ENCODE results near the gene CTXND2. TPM values are rescaled to one million over a fixed set of nuclear protein-coding genes. Genes with fewer than 3 reads are reported as not detected.
A peak's percentile ranks its signal among the peaks of the same experiment; 100 is the strongest.

CTXND2 gene
- total and polyA plus RNA-seq, 2 of the 8 experiments (the other 6 are each of a cell fraction or from before 2014, with no cell fraction given) = not detected

DNA sequence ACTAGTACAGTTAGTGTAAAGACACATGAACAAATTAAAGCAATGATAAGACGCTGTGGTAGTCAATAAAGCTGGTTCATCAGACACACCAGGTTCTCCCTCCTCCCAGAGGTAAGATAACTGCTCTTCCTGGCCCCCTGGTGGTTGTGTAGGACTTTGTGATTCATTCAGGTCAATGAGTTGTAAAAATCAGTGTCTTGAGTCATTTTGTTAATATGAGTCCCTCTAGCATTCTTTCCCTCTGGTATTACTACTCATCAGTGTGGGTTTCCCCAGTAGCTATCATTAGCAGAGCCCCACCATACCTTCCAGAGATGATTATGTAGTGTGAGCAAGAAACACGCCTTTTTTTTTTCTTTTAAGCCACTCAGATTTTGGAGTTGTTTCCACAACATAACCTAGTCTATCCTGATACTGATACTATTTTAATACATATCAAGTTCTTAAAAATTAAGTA lies 35.6 kb downstream of the CTXND2 start:
- 69% methylated on average over 2 of the region's 2 CpGs; no CpG with 5 or more reads in 1 of the 2 experiments for WGBS, 2 experiments (ENCODE audit: extremely low coverage in 1 of 2, insufficient coverage in 1 of 2, insufficient read length in 1 of 2, insufficient replicate concordance in 2 of 2, low coverage in 1 of 2, low lambda C conversion rate in 2 of 2, missing lambda C conversion rate in 1 of 2)
- ChIA-PET CTCF (ENCODE audit: partially characterized antibody) (interaction anchor here (0.5 to 2.6 kb wide), 23 partner anchors 8 to 460 kb away, joined by 3 to 17 read pairs (median 5); partner anchors contain the start of gene CTSK), POLR2A (ENCODE audit: partially characterized antibody) (interaction anchor here (0.9 to 1.0 kb wide), 2 partner anchors 60 to 369 kb away, joined by 3 read pairs; partner anchors contain the start of gene ANXA9)
- Histone ChIP-seq H4K8ac (ENCODE audit: extremely low read depth, insufficient read depth, low read length) (no peak overlapping the region), H4K20me1 (replicated peaks in 1 of 2; ENCODE audit: control insufficient read depth in 1 of 2, insufficient read depth in 2 of 2, low read length in 2 of 2) (no peaks in the 10 kb centered on the region), H3K4me1 (replicated peaks in 1 of 4; ENCODE audit: control insufficient read depth in 3 of 4, insufficient read depth in 4 of 4, low read length in 3 of 4) (peaks cover 0 to 4% (median 0%) of the 10 kb centered on the region in 4 experiments; a peak in 2 of 7 replicates), H3K4ac (replicated peaks; ENCODE audit: insufficient read length, low read depth, low read length) (no peak overlapping the region), H2BK5ac (ENCODE audit: low read depth, low read length) (no peak overlapping the region), H3K27me3 (replicated peaks in 1 of 4; ENCODE audit: control insufficient read depth in 3 of 4, extremely low read depth in 1 of 4, insufficient read depth in 3 of 4, low read length in 3 of 4) (no peaks in the 10 kb centered on the region), H2BK12ac (ENCODE audit: low read depth, low read length) (no peak overlapping the region), H3K23me2 (ENCODE audit: low read depth, low read length) (no peaks in the 10 kb centered on the region), H3K79me1 (ENCODE audit: low read depth, low read length) (0 out of 2 replicates have a peak, but pooled peaks cover 2% of the 10 kb centered on the region), H3K9ac (replicated peaks in 1 of 4; ENCODE audit: extremely low read depth in 1 of 4, low read depth in 3 of 4, low read length in 3 of 4) (no peak overlapping the region), H3K56ac (replicated peaks; ENCODE audit: insufficient read length, low read depth, low read length) (no peak overlapping the region), H2BK120ac (replicated peaks; ENCODE audit: low read depth, low read length) (no peak overlapping the region), H3K23ac (ENCODE audit: insufficient read length) (no peak overlapping the region), H3K4me3 (ENCODE audit: extremely low read depth in 1 of 4, insufficient read depth in 2 of 4, low read depth in 3 of 4, low read length in 4 of 4) (no peak overlapping the region), H3K14ac (ENCODE audit: insufficient read length) (no peak overlapping the region), H3K18ac (ENCODE audit: extremely low read depth, low read length) (no peak overlapping the region), H2BK15ac (ENCODE audit: low read length) (no peak overlapping the region), H2AK5ac (ENCODE audit: low read depth, low read length) (no peak overlapping the region), H2BK20ac (ENCODE audit: low read length) (no peak overlapping the region), H3K79me2 (ENCODE audit: control insufficient read depth in 1 of 2, insufficient read depth in 2 of 2, low read length in 2 of 2) (peaks cover 0 to 9% of the 10 kb centered on the region in 2 experiments; a peak in 2 of 4 replicates), H3K36me3 (ENCODE audit: control insufficient read depth in 2 of 4, insufficient read depth in 4 of 4, low read length in 3 of 4) (peaks cover 0 to 1% (median 0%) of the 10 kb centered on the region in 4 experiments; a peak in 3 of 8 replicates), H3K9me3 (ENCODE audit: insufficient read depth in 2 of 2, low read depth in 1 of 2, low read length in 1 of 2) (no peaks in the 10 kb centered on the region), H3K27ac (ENCODE audit: low read depth, low read length) (no peak overlapping the region), H4K5ac (ENCODE audit: insufficient read length, low read depth, low read length) (no peak overlapping the region), H3K4me2 (ENCODE audit: insufficient read depth in 1 of 2, low read depth in 2 of 2, low read length in 2 of 2) (no peak overlapping the region), H2AFZ (ENCODE audit: low read length) (peak overlapping the region; percentile 93), H4K91ac (replicated peaks; ENCODE audit: insufficient read length, low read length) (no peak overlapping the region)
- TF ChIP-seq, protein P1, sequence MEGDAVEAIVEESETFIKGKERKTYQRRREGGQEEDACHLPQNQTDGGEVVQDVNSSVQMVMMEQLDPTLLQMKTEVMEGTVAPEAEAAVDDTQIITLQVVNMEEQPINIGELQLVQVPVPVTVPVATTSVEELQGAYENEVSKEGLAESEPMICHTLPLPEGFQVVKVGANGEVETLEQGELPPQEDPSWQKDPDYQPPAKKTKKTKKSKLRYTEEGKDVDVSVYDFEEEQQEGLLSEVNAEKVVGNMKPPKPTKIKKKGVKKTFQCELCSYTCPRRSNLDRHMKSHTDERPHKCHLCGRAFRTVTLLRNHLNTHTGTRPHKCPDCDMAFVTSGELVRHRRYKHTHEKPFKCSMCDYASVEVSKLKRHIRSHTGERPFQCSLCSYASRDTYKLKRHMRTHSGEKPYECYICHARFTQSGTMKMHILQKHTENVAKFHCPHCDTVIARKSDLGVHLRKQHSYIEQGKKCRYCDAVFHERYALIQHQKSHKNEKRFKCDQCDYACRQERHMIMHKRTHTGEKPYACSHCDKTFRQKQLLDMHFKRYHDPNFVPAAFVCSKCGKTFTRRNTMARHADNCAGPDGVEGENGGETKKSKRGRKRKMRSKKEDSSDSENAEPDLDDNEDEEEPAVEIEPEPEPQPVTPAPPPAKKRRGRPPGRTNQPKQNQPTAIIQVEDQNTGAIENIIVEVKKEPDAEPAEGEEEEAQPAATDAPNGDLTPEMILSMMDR (IDR thresholded peaks at IDR 0.05; ENCODE audit: control extremely low read depth in 1 of 3, insufficient read depth in 1 of 3, low read depth in 1 of 3, low read length in 3 of 3) = peak; percentile 25 to 80 (median 56)
- no peak for TF ChIP-seq MAFK (IDR thresholded peaks at IDR 0.05; ENCODE audit: low read depth, low read length)
- peak; percentile 66 to 72 for TF ChIP-seq RAD21 (IDR thresholded peaks at IDR 0.05 in 1 of 2, conservative IDR thresholded peaks at IDR 0.05 in 1 of 2; ENCODE audit: low read depth in 2 of 2, low read length in 2 of 2)
- peak; percentile 78 for FAIRE-seq
- peak; percentile 15 to 70 for DNase-seq (ENCODE audit: low read depth in 1 of 2, low spot score in 2 of 2)

All from H1 (cell line).